NCI-H510A treated with DMSO at 0.1 percent for 48 hours (cell line): ENCODE data around the gene TCTN3.
"Not testable (repeated sequence)": the region's sequence is repeated elsewhere in the genome, so short reads cannot be mapped to it uniquely, and the experiment has no call there.

Experiments
- DNase-seq: peaks from one replicate; lab custom pipeline; 2025; lab: John Stamatoyannopoulos, UW

Gene TCTN3

DNA sequence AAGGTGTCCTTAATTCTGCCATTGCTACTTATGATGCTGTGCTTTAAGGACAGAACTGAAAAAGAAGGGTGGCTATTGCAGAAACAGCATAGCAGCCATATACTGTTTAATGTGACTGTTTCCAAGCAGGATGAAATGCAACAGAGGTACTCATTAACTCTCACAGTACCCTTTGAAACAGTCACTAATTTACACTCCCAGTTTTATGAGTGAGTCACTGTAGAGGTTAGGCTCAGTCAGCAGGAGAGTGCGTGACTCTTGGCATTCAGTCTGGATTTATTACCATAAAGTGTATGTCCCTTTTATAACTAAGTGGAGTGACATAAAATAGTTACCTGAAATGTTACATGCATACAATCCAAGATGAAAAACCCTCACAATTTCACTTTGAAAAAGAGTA is 64.9 kb downstream of the TCTN3 start:
- no peak for DNase-seq

DNA sequence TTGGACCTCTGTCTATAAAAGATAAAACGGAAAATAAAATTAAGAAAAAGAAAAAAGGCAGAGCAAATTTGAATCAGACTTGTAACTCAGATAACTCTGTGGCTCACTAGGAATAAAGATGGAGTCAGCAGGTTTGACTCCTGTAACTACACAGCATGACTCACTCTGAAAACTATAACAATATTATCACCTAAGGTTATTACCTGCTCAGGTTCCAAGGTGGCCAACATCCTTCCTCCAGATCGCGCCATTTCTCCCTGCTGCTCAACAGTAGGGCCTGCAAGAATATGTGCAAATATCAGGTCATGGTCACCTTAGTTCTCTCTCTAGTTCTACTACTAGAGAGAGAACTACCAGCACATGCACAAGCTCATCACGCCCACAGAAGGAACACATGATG is 67.2 kb downstream of the TCTN3 start:
- DNase-seq, result no peak

DNA sequence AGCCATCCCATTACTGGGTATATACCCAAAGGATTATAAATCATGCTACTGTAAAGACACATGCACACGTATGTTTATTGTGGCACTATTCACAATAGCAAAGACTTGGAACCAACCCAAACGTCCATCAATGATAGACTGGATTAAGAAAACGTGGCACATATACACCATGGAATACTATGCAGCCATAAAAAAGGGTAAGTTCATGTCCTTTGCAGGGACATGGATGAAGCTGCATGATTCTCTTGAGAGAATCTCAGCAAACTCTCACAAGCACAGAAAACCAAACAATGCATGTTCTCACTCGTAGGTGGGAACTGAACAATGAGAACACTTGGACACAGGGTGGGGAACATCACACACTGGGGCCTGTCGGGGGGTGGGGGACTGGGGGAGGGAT is 73.3 kb downstream of the TCTN3 start:
- not testable (repeated sequence) for DNase-seq

DNA sequence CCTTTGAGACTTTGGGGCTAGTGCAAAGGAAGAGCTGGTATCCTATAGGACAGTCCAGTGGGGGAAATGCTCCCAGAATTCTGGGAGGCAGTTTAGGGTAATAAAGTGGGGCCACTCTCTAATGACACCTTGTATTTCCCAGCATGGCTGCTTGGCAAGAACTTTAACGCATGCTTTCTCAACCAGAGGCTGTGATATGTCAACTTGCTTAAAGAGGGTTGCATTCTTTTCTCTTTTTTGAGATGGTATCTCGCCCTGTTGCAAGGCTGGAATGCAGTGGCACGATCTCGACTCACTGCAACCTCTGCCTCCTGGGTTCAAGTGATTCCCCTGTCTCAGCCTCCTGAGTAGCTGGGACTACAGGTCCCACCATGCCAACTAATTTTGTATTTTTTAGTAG is 75.6 kb downstream of the TCTN3 start:
- DNase-seq, result no peak

DNA sequence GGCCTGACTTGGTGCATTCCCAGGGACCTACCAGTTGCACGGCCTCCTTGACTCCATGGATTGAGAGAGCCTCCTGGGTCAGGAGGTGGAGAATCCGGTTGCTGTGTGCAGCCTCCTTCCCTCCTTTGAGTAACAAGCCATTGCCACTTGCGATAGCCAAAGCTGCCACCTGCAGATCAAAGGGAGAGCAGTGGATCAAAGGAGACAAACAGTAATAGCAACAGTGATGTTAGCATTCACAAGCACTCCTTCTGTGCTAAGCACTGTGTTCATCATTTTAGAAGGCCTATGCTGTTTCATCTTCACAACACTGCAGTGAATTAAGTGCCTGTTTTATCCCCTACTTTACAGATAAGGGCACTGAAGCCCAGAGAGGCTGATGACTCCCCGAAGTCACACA is 77.3 kb downstream of the TCTN3 start:
- DNase-seq, result no peak
